SK-N-SH treated with all-trans-retinoic acid at 6 μM for 48 hours (cell line): Measurements from ENCODE around the gene SIRT7.

Experiments used
- ATAC-seq: fragments of 200-7000 bp; cut with Tn5 transposase; 3 replicates; pipeline ENCODE4 v1.9.1; 2020; ENCODE audit warnings: mild to moderate bottlenecking, moderate library complexity
- ARNTL ChIP-seq: fragments of 450-650 bp; formaldehyde crosslinking; IDR thresholded peaks from 2 replicates; pipeline ENCODE4 v1.5.0; 2020; ENCODE audit warnings: low read depth, mild to moderate bottlenecking, moderate library complexity, borderline replicate concordance
- BACH2 ChIP-seq: fragments of 250-450 bp; sonication (Bioruptor Pico); IDR thresholded peaks from 2 replicates; pipeline ENCODE4 v1.9.0; 2021; ENCODE audit warnings: mild to moderate bottlenecking, borderline replicate concordance
- CSDC2 ChIP-seq: fragments of 250-450 bp; sonication (Bioruptor Pico); IDR thresholded peaks from 2 replicates; pipeline ENCODE4 v1.5.0; 2020; ENCODE audit warnings: mild to moderate bottlenecking, moderate library complexity
- ESRRG ChIP-seq: fragments of 250-450 bp; sonication (Bioruptor Pico); IDR thresholded peaks from 2 replicates; pipeline ENCODE4 v1.6.1; 2021; ENCODE audit warnings: mild to moderate bottlenecking
- GLIS3 ChIP-seq: fragments of 250-450 bp; sonication (Bioruptor Pico); IDR thresholded peaks from 2 replicates; pipeline ENCODE4 v1.5.0; 2020; ENCODE audit warnings: mild to moderate bottlenecking, moderate library complexity
- ISL1 ChIP-seq: fragments of 250-450 bp; sonication (Bioruptor Pico); IDR thresholded peaks from 2 replicates; pipeline ENCODE4 v2.1.2; 2022; ENCODE audit warnings: mild to moderate bottlenecking, moderate library complexity
- OSR1 ChIP-seq: fragments of 250-450 bp; sonication (Bioruptor Pico); IDR thresholded peaks from 2 replicates; pipeline ENCODE4 v1.8.0; 2022; ENCODE audit warnings: moderate library complexity, mild to moderate bottlenecking, inconsistent platforms
- PATZ1 ChIP-seq: fragments of 250-450 bp; sonication (Bioruptor Pico); IDR thresholded peaks from 2 replicates; pipeline ENCODE4 v1.8.0; 2020; ENCODE audit warnings: mild to moderate bottlenecking, moderate library complexity, borderline replicate concordance
- PPARA ChIP-seq: fragments of 250-450 bp; sonication (Bioruptor Pico); IDR thresholded peaks from 2 replicates; pipeline ENCODE4 v1.5.0; 2020; ENCODE audit warnings: mild to moderate bottlenecking, borderline replicate concordance
- SNAI2 ChIP-seq: fragments of 250-450 bp; sonication (Bioruptor Pico); IDR thresholded peaks from 2 replicates; pipeline ENCODE4 v1.5.0; 2020; ENCODE audit warnings: mild to moderate bottlenecking, moderate library complexity
- TCF4 ChIP-seq: fragments of 250-450 bp; sonication (Bioruptor Pico); IDR thresholded peaks from 2 replicates; pipeline ENCODE4 v1.8.0; 2021; ENCODE audit warnings: mild to moderate bottlenecking, moderate library complexity, borderline replicate concordance
- TOX ChIP-seq: fragments of 250-450 bp; sonication (Bioruptor Pico); IDR thresholded peaks from 2 replicates; pipeline ENCODE4 v1.8.0; 2021; ENCODE audit warnings: mild to moderate bottlenecking, moderate library complexity, borderline replicate concordance
- ZC3H10 ChIP-seq: fragments of 250-450 bp; sonication (Bioruptor Pico); IDR thresholded peaks from 2 replicates; pipeline ENCODE4 v1.5.1; 2021; ENCODE audit warnings: mild to moderate bottlenecking, moderate library complexity
- ZFP3 ChIP-seq: fragments of 250-450 bp; sonication (Bioruptor Pico); IDR thresholded peaks from 2 replicates; pipeline ENCODE4 v1.5.0; 2020; ENCODE audit warnings: mild to moderate bottlenecking, moderate library complexity
- ZFP30 ChIP-seq: fragments of 450-650 bp; formaldehyde crosslinking; IDR thresholded peaks from 2 replicates; pipeline ENCODE4 v1.5.0; 2022; ENCODE audit warnings: mild to moderate bottlenecking, moderate library complexity
- ZNF70 ChIP-seq: fragments of 450-650 bp; formaldehyde crosslinking; IDR thresholded peaks from 2 replicates; pipeline ENCODE4 v1.5.0; 2020; ENCODE audit warnings: mild to moderate bottlenecking, moderate library complexity
- ZNF8 ChIP-seq: fragments of 450-650 bp; formaldehyde crosslinking; IDR thresholded peaks from 2 replicates; pipeline ENCODE4 v1.5.0; 2020; ENCODE audit warnings: mild to moderate bottlenecking, moderate library complexity
- TF ChIP-seq, protein P1 (sequence below): fragments of 250-450 bp; sonication (Bioruptor Pico); IDR thresholded peaks from 2 replicates; pipeline ENCODE4 v1.8.0; 2021; ENCODE audit warnings: low read depth, mild to moderate bottlenecking, moderate library complexity, borderline replicate concordance
- TF ChIP-seq, protein P2 (sequence below): fragments of 250-450 bp; sonication (Bioruptor Pico); IDR thresholded peaks from 2 replicates; pipeline ENCODE4 v1.5.0; 2020; ENCODE audit warnings: mild to moderate bottlenecking, moderate library complexity

The SIRT7 gene

DNA sequence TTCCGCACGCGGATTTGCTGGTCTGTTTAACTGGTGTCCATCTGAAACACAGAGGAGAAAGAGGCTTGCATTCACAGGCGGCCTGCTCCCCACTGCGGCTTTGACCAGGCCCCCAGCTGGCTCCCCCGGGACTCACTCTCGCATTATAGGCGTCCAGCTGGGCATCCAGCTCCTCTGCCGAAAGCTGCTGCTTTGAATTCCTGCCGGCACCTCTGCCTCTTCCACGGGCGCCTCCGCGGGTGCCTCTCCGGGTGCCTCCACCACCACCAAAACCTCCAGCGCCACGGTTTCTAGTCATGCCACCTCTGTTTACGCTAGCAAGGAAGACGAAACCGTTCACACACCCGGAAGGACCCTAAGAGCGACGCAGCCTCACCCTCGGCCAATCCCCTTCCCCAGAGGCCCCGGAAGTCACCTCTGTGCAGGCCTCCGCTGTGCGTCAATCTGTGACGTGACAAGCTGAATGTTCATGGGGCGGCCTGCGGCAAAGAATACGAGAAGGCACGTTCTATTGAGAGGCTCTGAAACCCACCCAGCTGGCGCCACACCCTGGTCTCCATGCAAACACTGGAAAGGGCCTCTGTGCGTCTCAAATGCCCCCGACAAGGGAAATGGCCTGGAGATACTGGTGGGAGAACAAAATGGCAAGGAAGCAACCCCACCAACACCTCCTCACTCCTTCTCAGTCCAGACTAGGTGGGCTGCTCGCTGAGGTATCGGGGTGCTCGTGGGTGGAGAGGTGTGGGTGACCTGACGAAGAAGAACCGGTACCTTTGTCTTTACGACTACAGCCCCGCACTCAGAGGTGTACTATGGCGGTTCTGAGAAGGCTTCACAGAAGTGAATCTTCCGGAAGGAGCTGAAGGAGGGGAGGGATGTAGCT is 29.6 kb downstream of the SIRT7 start:
- TF ChIP-seq ESRRG (no peak), SNAI2 (CRISPR knock-in tag) (no peak), ZNF8 (CRISPR knock-in tag) (no peak), ZFP3 (no peak), ZC3H10 (CRISPR knock-in tag) (no peak)
- TF ChIP-seq, protein P1, sequence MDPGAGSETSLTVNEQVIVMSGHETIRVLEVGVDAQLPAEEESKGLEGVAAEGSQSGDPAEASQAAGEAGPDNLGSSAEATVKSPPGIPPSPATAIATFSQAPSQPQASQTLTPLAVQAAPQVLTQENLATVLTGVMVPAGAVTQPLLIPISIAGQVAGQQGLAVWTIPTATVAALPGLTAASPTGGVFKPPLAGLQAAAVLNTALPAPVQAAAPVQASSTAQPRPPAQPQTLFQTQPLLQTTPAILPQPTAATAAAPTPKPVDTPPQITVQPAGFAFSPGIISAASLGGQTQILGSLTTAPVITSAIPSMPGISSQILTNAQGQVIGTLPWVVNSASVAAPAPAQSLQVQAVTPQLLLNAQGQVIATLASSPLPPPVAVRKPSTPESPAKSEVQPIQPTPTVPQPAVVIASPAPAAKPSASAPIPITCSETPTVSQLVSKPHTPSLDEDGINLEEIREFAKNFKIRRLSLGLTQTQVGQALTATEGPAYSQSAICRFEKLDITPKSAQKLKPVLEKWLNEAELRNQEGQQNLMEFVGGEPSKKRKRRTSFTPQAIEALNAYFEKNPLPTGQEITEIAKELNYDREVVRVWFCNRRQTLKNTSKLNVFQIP (CRISPR knock-in tag), result no peak
- no peak for ATAC-seq

- peak; percentile 42 for ATAC-seq
- TF ChIP-seq TOX (CRISPR knock-in tag) (no peak), ESRRG (no peak), GLIS3 (no peak), PPARA (CRISPR knock-in tag) (no peak)
- TF ChIP-seq, protein P1 (CRISPR knock-in tag), result no peak
These were observed 32.0 kb downstream of the SIRT7 start for GRCh38 chr17:81885869-81886548.

GRCh38 chr17:81885454-81885853 is 32.5 kb downstream of the SIRT7 start:
- TF ChIP-seq ZNF70 (CRISPR knock-in tag), result no peak
- TF ChIP-seq ZC3H10 (CRISPR knock-in tag), result no peak
- no peak for TF ChIP-seq ZNF8 (CRISPR knock-in tag)
- TF ChIP-seq, protein P2, sequence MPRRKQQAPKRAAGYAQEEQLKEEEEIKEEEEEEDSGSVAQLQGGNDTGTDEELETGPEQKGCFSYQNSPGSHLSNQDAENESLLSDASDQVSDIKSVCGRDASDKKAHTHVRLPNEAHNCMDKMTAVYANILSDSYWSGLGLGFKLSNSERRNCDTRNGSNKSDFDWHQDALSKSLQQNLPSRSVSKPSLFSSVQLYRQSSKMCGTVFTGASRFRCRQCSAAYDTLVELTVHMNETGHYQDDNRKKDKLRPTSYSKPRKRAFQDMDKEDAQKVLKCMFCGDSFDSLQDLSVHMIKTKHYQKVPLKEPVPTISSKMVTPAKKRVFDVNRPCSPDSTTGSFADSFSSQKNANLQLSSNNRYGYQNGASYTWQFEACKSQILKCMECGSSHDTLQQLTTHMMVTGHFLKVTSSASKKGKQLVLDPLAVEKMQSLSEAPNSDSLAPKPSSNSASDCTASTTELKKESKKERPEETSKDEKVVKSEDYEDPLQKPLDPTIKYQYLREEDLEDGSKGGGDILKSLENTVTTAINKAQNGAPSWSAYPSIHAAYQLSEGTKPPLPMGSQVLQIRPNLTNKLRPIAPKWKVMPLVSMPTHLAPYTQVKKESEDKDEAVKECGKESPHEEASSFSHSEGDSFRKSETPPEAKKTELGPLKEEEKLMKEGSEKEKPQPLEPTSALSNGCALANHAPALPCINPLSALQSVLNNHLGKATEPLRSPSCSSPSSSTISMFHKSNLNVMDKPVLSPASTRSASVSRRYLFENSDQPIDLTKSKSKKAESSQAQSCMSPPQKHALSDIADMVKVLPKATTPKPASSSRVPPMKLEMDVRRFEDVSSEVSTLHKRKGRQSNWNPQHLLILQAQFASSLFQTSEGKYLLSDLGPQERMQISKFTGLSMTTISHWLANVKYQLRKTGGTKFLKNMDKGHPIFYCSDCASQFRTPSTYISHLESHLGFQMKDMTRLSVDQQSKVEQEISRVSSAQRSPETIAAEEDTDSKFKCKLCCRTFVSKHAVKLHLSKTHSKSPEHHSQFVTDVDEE (CRISPR knock-in tag), result no peak
- TF ChIP-seq BACH2, result no peak
- TF ChIP-seq, protein P1 (CRISPR knock-in tag), result no peak
- no peak for ATAC-seq

DNA sequence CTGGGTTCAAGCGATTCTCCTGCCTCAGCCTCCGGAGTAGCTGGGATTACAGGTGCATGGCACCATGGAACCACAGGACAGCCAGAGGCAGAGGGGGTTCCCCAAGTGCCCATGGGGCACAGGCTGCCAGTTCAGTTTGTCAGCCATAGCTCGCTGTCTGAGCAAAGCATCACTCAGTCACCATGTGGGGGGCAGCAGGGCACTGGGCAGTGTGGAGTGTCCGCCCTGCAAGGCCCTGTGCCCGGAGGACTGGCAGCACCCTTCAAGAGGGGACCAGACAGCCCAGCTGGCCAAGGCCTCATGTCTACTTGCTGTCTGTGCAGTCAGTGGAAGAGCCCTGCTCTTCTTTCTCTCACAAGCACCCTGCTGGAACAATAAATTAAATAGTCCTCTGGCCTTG is 33.0 kb downstream of the SIRT7 start:
- no peak for TF ChIP-seq PPARA (CRISPR knock-in tag)
- no peak for TF ChIP-seq SNAI2 (CRISPR knock-in tag)
- TF ChIP-seq ARNTL (CRISPR knock-in tag), result no peak
- TF ChIP-seq ZNF70 (CRISPR knock-in tag), result no peak
- no peak for TF ChIP-seq OSR1 (CRISPR knock-in tag)
- no peak for TF ChIP-seq ESRRG
- no peak for TF ChIP-seq TCF4 (CRISPR knock-in tag)
- TF ChIP-seq, protein P2 (CRISPR knock-in tag), result no peak
- no peak for TF ChIP-seq ZNF8 (CRISPR knock-in tag)
- TF ChIP-seq ZFP30 (CRISPR knock-in tag), result no peak
- TF ChIP-seq PATZ1 (CRISPR knock-in tag), result no peak
- no peak for TF ChIP-seq ISL1
- TF ChIP-seq TOX (CRISPR knock-in tag), result no peak
- TF ChIP-seq CSDC2 (CRISPR knock-in tag), result no peak
- TF ChIP-seq BACH2, result no peak
- peak; percentile 13 for ATAC-seq
